ENCODE data around the gene IRGC. TPM values are rescaled to one million over a fixed set of nuclear protein-coding genes. Genes with fewer than 3 reads are reported as not detected.

IRGC gene
- total RNA-seq, 6 donors from 2014 or later, result not detected

DNA sequence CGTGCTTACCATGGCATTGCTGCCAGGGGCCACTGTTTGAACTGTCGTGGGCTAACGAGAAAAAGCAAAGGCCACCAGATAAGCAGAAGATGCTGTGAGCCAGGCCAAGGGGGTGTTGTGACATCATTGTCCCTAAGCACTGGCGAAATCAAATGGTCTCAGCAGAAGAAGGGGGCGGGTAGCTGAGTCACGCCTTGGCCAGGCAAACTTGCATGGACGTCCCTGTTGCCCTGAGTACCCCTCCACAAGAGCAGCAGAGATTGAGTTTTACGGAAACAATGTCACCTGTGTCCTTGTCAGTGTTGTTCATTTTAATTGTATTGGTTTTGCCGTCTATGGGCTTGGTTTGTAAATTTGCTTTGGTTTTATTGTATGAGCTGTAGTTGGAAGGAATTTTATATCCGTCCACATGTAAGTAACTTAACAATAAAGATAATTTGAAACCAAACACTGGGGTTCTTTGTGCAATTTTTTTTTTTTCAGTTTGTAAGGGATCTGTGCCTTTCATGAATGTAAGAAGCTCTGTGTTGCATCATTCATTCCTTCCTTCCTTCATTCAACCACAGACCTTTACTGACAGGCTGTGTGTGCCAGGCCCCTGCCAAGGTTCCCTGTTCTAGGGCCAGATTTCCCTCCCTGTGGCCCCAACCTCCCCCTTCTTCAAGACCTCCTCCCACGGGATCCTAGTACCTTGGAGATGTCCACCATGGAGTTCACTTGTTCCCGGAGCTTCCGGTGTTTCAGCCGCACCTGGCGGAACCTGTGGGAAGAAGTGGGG, 52.6 kb downstream of the IRGC start:
- no peaks in the 10 kb centered on the region for H3K36me3 ChIP-seq
- no peaks in the 10 kb centered on the region for H3K9me3 ChIP-seq
- H3K27me3 ChIP-seq, result no peaks in the 10 kb centered on the region
- peak overlapping the region in 2 of 4 donors; percentile 69 to 70 for H3K27ac ChIP-seq
- no peak for TF ChIP-seq POLR2AphosphoS5 (IDR thresholded peaks at IDR 0.05)
- no peak for TF ChIP-seq EP300 (IDR thresholded peaks at IDR 0.05)
- no peak for TF ChIP-seq POLR2A (IDR thresholded peaks at IDR 0.05)
- TF ChIP-seq, protein P1, sequence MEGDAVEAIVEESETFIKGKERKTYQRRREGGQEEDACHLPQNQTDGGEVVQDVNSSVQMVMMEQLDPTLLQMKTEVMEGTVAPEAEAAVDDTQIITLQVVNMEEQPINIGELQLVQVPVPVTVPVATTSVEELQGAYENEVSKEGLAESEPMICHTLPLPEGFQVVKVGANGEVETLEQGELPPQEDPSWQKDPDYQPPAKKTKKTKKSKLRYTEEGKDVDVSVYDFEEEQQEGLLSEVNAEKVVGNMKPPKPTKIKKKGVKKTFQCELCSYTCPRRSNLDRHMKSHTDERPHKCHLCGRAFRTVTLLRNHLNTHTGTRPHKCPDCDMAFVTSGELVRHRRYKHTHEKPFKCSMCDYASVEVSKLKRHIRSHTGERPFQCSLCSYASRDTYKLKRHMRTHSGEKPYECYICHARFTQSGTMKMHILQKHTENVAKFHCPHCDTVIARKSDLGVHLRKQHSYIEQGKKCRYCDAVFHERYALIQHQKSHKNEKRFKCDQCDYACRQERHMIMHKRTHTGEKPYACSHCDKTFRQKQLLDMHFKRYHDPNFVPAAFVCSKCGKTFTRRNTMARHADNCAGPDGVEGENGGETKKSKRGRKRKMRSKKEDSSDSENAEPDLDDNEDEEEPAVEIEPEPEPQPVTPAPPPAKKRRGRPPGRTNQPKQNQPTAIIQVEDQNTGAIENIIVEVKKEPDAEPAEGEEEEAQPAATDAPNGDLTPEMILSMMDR (IDR thresholded peaks at IDR 0.05), result no peak
- ATAC-seq (ENCODE audit: low FRiP score in 2 of 2) (peak in 1 of 2 donors; percentile 42), DNase-seq (peak in 1 of 2 donors; percentile 82)
- H3K4me3 ChIP-seq, result no peak overlapping the region
- H3K4me1 ChIP-seq, result peaks cover 5 to 26% (median 20%) of the 10 kb centered on the region in 4 donors
- 65 to 66% methylated on average over 15 of the region's 15 CpGs for WGBS, 2 donors

DNA sequence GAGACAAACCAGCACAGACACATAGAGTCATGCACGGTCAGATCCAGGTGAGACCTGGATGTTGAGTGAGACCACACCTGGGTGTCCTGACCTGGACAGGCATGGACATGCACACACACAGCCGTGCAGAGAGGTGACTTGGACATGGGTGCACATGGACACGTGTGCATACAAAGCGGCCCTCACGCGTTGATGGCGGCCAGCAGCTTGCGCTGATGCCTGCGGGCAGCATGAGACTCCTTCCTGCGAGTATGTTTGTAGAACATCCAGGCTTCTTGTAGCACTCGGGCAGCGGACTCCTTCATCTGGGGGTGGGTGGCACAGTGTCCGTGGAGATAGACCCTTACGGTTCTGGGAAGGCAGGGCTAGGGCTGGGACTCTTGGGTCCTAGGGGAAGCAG, 53.4 kb downstream of the IRGC start:
- DNase-seq (no peak), ATAC-seq (ENCODE audit: low FRiP score in 2 of 2) (no peak)
- WGBS, 2 donors, result 86 to 88% methylated on average over 2 to 14 of the region's 14 CpGs

More for the DNA sequence above, 53.4 kb downstream of the IRGC start:
- Histone ChIP-seq H3K27me3 (no peaks in the 10 kb centered on the region), H3K4me1 (peaks cover 9 to 33% (median 23%) of the 10 kb centered on the region in 4 donors), H3K36me3 (no peaks in the 10 kb centered on the region), H3K27ac (peak overlapping the region in 1 of 4 donors; percentile 70), H3K4me3 (no peak overlapping the region), H3K9me3 (no peaks in the 10 kb centered on the region)
- no peak for TF ChIP-seq EP300 (IDR thresholded peaks at IDR 0.05)
- no peak for TF ChIP-seq POLR2A (IDR thresholded peaks at IDR 0.05)
- no peak for TF ChIP-seq POLR2AphosphoS5 (IDR thresholded peaks at IDR 0.05)
- TF ChIP-seq, protein P1 (IDR thresholded peaks at IDR 0.05), result no peak

Other genes starting within 250 kb of the IRGC start
- gene PHLDB3, start 211.3 kb upstream of the IRGC start, total RNA-seq, result 10 to 100 TPM in 4 of 6 donors, 1 to 10 TPM in 2; 1.8 to 22.6 (median 13.8) TPM
- 10 to 100 TPM; 27.4 to 69.2 (median 41.4) TPM for gene ETHE1, start 188.9 kb upstream of the IRGC start, total RNA-seq
- 1 to 10 TPM in 4 of 6 donors, under 1 TPM in 1, not detected in 1; 0.76 to 4.4 (median 2.7) TPM for gene ZNF575, start 182.9 kb upstream of the IRGC start, total RNA-seq
- gene XRCC1, start 140.5 kb upstream of the IRGC start, total RNA-seq, result 10 to 100 TPM; 24.2 to 30.1 (median 26.4) TPM
- 1 to 10 TPM; 1.8 to 9.4 (median 4.1) TPM for gene PINLYP, start 140.3 kb upstream of the IRGC start, total RNA-seq
- 10 to 100 TPM; 17.2 to 25.1 (median 23.2) TPM for gene IRGQ, start 119.9 kb upstream of the IRGC start, total RNA-seq
- gene ZNF576, start 119.5 kb upstream of the IRGC start, total RNA-seq, result 10 to 100 TPM in 3 of 6 donors, 1 to 10 TPM in 3; 3.1 to 15.6 (median 7.8) TPM
- gene SRRM5, start 104.0 kb upstream of the IRGC start, total RNA-seq, result 1 to 10 TPM in 2 of 6 donors, under 1 TPM in 3, not detected in 1; 0.17 to 2.1 (median 0.30) TPM
- gene ZNF428, start 96.4 kb upstream of the IRGC start, total RNA-seq, result 10 to 100 TPM; 10.5 to 37.0 (median 31.4) TPM
- gene CADM4, start 76.2 kb upstream of the IRGC start, total RNA-seq, result 1 to 10 TPM; 6.2 to 9.2 (median 7.8) TPM
- gene PLAUR, start 45.9 kb upstream of the IRGC start, total RNA-seq, result 100 to 1,000 TPM in 4 of 6 donors, 10 to 100 TPM in 2; 48.4 to 179 (median 104) TPM
- gene SMG9, start 38.9 kb downstream of the IRGC start, total RNA-seq, result 100 to 1,000 TPM in 1 of 6 donors, 10 to 100 TPM in 5; 23.0 to 119 (median 52.9) TPM
- gene KCNN4, start 64.9 kb downstream of the IRGC start, total RNA-seq, result 10 to 100 TPM in 3 of 6 donors, 1 to 10 TPM in 3; 4.7 to 43.0 (median 10.4) TPM
- gene LYPD5, start 86.4 kb downstream of the IRGC start, total RNA-seq, result 1 to 10 TPM; 2.7 to 9.9 (median 6.0) TPM
- 10 to 100 TPM in 1 of 6 donors, 1 to 10 TPM in 5; 2.9 to 11.7 (median 6.7) TPM for gene ZNF283, start 111.2 kb downstream of the IRGC start, total RNA-seq
- 1 to 10 TPM in 3 of 6 donors, under 1 TPM in 2, not detected in 1; 0.46 to 2.1 (median 1.1) TPM for gene ZNF404, start 167.9 kb downstream of the IRGC start, total RNA-seq
- 10 to 100 TPM in 5 of 6 donors, 1 to 10 TPM in 1; 5.9 to 15.8 (median 11.0) TPM for gene ZNF45, start 219.2 kb downstream of the IRGC start, total RNA-seq
- gene ZNF221, start 235.2 kb downstream of the IRGC start, total RNA-seq, result 10 to 100 TPM in 1 of 6 donors, 1 to 10 TPM in 5; 1.4 to 16.8 (median 3.5) TPM

All from upper lobe of left lung (tissue), 6 donors.